Suprapubic skin (tissue), 4 donors: ENCODE measurements around the gene LINGO1. TPM values are rescaled to one million over a fixed set of nuclear protein-coding genes. Genes with fewer than 3 reads are reported as not detected.
A peak's percentile ranks its signal among the peaks of the same experiment; 100 is the strongest.

Experiments
- DNase-seq, 2 donors: peaks; one replicate each; pipeline ENCODE4 v3.0.0-alpha.2; 2019; ENCODE audit warnings: low spot score in 2 of 2
- H3K27ac ChIP-seq: fragments of 200-600 bp; sonication (generic); one replicate; pipeline ENCODE4 v1.5.1; 2019
- H3K27me3 ChIP-seq: fragments of 200-600 bp; sonication (generic); one replicate; pipeline ENCODE4 v1.5.1; 2019
- H3K36me3 ChIP-seq: fragments of 200-600 bp; sonication (generic); one replicate; pipeline ENCODE4 v1.5.1; 2019
- H3K4me1 ChIP-seq: fragments of 200-600 bp; sonication (generic); one replicate; pipeline ENCODE4 v1.5.1; 2019
- H3K4me3 ChIP-seq: fragments of 200-600 bp; sonication (generic); one replicate; pipeline ENCODE4 v1.5.1; 2019; ENCODE audit warnings: mild to moderate bottlenecking
- H3K9me3 ChIP-seq: fragments of 200-600 bp; sonication (generic); one replicate; pipeline ENCODE4 v1.5.1; 2019
- EP300 ChIP-seq: sonication (generic); formaldehyde crosslinking; IDR thresholded peaks from one replicate; pipeline ENCODE4 v1.6.1; 2017; ENCODE audit warnings: antibody characterized with exemption
- POLR2A ChIP-seq, 2 donors: fragments of 450-650 bp; IDR thresholded peaks; one replicate each; pipeline ENCODE4 v1.6.1; 2017; ENCODE audit warnings: antibody characterized with exemption in 2 of 2, mild to moderate bottlenecking in 2 of 2, moderate library complexity in 2 of 2
- POLR2AphosphoS5 ChIP-seq, 3 donors: sonication (generic); formaldehyde crosslinking; IDR thresholded peaks; one replicate each; pipeline ENCODE4 v1.6.1; 2017; ENCODE audit warnings: antibody characterized with exemption in 3 of 3
- WGBS: methylation state at CpG from one replicate; pipeline ENCODE4 v1.1.5; 2018; 5-methylcytosine and 5-hydroxymethylcytosine counted together
- total RNA-seq, 4 donors: library from RNA; depleted of rRNA; stranded (reverse); fragments of >200 nt; gene quantifications; one replicate each; pipeline ENCODE4 v1.1.0, GENCODE V29; 2016
- TF ChIP-seq, protein P1 (sequence below), 2 donors: fragments of 200-600 bp in 1 of 2; fragments of 450-650 bp in 1 of 2; sonication (generic) in 1 of 2; IDR thresholded peaks; one replicate each; pipeline ENCODE4 v1.5.1; 2016 to 2019; ENCODE audit warnings: antibody characterized with exemption in 2 of 2, mild to moderate bottlenecking in 1 of 2, moderate library complexity in 1 of 2

The LINGO1 gene, protein sequence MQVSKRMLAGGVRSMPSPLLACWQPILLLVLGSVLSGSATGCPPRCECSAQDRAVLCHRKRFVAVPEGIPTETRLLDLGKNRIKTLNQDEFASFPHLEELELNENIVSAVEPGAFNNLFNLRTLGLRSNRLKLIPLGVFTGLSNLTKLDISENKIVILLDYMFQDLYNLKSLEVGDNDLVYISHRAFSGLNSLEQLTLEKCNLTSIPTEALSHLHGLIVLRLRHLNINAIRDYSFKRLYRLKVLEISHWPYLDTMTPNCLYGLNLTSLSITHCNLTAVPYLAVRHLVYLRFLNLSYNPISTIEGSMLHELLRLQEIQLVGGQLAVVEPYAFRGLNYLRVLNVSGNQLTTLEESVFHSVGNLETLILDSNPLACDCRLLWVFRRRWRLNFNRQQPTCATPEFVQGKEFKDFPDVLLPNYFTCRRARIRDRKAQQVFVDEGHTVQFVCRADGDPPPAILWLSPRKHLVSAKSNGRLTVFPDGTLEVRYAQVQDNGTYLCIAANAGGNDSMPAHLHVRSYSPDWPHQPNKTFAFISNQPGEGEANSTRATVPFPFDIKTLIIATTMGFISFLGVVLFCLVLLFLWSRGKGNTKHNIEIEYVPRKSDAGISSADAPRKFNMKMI
- 10 to 100 TPM in 1 of 4 donors, 1 to 10 TPM in 3; 2.7 to 12.5 (median 4.9) TPM for total RNA-seq

DNA sequence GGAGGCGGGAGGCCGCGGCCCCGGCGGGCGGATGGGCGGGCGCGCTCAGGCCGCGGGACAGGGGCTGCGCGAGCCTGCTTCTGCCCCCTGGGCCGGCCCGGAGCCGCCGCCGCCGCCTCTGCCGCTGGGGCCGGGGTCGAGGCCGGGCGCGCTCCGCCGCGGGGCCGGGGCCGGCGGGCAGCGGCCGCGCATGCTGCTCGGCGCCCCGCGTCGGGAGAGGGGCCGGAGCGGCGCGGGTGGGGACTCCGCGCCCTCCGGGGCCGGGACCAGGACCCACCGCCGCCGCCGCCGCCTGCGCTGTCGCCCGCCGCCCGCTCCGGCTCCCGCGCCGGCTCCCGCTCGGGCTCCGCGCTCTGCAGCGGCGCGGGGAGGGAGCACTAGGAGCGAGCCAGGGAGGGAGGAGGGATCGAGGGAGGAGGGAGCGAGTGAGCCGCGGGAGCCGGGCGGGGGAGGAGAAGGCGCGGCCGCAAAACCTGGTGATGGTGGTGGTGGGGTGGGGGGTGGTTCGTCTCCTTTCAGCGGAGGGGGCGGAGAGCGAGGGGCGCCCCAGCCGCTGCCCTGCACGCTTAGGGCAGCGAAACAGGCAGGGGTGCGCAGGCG is at the start of gene LINGO1:
LINGO1 (minus strand) TSS at position 379 of the 600 bp plus-strand sequence. CDS start 597 bp downstream, outside the sequence.
- TF ChIP-seq, protein P1, sequence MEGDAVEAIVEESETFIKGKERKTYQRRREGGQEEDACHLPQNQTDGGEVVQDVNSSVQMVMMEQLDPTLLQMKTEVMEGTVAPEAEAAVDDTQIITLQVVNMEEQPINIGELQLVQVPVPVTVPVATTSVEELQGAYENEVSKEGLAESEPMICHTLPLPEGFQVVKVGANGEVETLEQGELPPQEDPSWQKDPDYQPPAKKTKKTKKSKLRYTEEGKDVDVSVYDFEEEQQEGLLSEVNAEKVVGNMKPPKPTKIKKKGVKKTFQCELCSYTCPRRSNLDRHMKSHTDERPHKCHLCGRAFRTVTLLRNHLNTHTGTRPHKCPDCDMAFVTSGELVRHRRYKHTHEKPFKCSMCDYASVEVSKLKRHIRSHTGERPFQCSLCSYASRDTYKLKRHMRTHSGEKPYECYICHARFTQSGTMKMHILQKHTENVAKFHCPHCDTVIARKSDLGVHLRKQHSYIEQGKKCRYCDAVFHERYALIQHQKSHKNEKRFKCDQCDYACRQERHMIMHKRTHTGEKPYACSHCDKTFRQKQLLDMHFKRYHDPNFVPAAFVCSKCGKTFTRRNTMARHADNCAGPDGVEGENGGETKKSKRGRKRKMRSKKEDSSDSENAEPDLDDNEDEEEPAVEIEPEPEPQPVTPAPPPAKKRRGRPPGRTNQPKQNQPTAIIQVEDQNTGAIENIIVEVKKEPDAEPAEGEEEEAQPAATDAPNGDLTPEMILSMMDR (IDR thresholded peaks at IDR 0.05): no peak
- TF ChIP-seq EP300: no peak
- TF ChIP-seq POLR2AphosphoS5 (IDR thresholded peaks at IDR 0.05): no peak
- no peak for TF ChIP-seq POLR2A (IDR thresholded peaks at IDR 0.05)
- H3K27me3 ChIP-seq: peaks cover 61% of the 10 kb centered on the region
- H3K4me1 ChIP-seq: peaks cover 24% of the 10 kb centered on the region
- no peak for DNase-seq
- no peaks in the 10 kb centered on the region for H3K36me3 ChIP-seq
- no CpG with 5 or more reads among the region's 88 CpGs for WGBS
- H3K27ac ChIP-seq: no peak within 1 kb of the TSS
- peak within 1 kb of the TSS; percentile 65 for H3K4me3 ChIP-seq
- no peaks in the 10 kb centered on the region for H3K9me3 ChIP-seq

DNA sequence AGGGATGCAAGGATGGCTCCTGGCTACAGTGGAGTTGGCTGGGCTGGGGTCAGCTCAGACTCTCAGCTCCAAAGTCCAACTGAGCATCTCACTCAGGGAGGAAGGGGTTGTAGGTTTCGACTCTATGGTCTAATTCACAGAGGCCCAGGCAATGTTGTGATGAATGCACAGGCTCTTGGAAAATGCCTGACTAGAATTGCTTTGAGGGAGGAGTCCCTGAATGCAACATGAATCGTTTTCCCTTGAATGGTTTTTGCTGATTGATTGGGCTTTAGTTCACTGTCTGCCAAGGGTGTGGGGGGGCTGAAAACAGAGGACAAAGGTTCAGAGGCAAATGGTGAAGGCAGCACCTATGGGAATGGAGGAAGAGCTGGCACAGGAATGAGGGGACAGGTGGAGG is 48.6 kb upstream of the LINGO1 start:
- TF ChIP-seq EP300 (no peak), POLR2AphosphoS5 (IDR thresholded peaks at IDR 0.05) (no peak), POLR2A (IDR thresholded peaks at IDR 0.05) (no peak)
- TF ChIP-seq, protein P1 (IDR thresholded peaks at IDR 0.05): no peak
- peaks cover 16% of the 10 kb centered on the region for H3K27me3 ChIP-seq
- no peak for DNase-seq
- no peak overlapping the region for H3K27ac ChIP-seq
- H3K9me3 ChIP-seq: no peaks in the 10 kb centered on the region
- H3K36me3 ChIP-seq: no peaks in the 10 kb centered on the region
- H3K4me1 ChIP-seq: no peaks in the 10 kb centered on the region
- H3K4me3 ChIP-seq: no peak overlapping the region
- 47% methylated on average over 2 of the region's 2 CpGs for WGBS

DNA sequence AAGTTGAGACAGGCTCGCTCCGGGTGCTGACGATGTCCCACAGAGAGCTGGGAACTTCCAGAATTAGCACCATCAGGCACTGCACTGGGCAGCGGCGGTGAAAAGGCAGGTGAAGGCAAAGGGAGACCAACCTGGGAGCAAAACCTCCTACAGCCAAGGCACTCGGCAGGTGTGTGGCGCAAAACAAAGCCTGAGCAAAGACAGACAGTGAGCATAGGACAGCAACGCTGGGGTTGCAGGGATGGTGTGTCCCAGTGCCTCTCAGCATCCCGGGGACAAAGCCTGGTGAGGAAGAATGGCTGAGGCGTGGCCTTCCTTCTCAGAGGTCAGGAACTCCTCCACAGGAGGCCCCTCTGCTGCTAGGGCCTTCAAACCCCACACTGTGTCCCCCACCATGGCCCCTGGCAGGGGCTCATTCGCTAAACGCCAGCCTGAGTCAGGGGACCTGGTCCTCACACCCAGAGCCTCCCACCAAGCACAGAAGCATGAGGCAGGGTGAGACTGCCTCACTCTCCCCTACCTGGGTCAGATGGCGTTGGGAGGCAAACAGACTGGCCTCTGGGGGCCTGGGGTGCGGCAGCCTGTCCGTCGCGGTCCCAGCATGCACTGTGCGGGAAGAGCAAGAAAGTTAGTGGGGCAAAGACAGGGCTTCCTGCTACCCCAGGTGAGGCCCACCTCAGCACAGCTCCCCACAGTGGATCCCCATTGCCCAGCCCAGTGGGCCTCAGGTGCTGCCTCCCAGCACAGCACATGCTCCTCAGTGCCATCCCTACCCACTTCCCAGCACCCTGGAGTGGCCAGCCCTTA is 44.1 kb upstream of the LINGO1 start:
- DNase-seq: no peak
- Histone ChIP-seq H3K4me3 (no peak overlapping the region), H3K4me1 (no peaks in the 10 kb centered on the region), H3K9me3 (no peaks in the 10 kb centered on the region), H3K27ac (no peak overlapping the region), H3K27me3 (peaks cover 29% of the 10 kb centered on the region), H3K36me3 (no peaks in the 10 kb centered on the region)
- TF ChIP-seq POLR2A (IDR thresholded peaks at IDR 0.05) (no peak), POLR2AphosphoS5 (IDR thresholded peaks at IDR 0.05) (no peak), EP300 (no peak)
- TF ChIP-seq, protein P1 (IDR thresholded peaks at IDR 0.05): no peak
- 89% methylated on average over 10 of the region's 18 CpGs for WGBS

DNA sequence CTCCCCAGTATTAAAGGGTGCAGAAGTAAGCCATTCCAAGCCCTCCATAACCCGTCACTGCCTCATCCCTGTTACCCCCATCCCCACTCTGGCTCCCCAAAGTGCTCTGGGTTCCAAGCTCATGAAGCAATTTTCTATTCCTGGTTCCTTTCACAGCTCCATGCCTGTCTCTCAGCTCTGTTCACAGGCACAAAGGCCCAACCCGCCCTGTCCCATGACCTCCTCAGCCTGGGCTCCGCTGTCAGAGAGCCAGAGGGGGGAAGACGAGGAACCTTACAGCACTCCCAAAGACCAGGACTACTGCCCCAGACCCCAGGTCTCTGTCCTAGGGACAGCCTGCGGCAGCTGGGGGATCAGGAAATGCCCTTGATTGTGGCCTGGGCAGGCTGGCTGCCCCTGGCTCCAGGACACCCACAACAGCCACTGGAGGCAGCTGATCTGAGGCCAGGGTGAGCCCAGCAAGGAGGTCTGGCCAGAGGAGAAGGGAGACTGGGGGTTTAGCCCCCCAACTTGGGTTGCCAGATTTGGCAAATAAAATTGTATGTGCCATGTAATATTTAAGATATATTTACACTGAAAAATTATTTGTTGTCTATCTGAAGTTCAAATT is 43.2 kb upstream of the LINGO1 start:
- H3K9me3 ChIP-seq: no peaks in the 10 kb centered on the region
- H3K4me3 ChIP-seq: no peak overlapping the region
- no peaks in the 10 kb centered on the region for H3K36me3 ChIP-seq
- no peak for TF ChIP-seq POLR2A (IDR thresholded peaks at IDR 0.05)
- H3K27me3 ChIP-seq: peaks cover 38% of the 10 kb centered on the region
- H3K4me1 ChIP-seq: no peaks in the 10 kb centered on the region
- 91% methylated on average over 5 of the region's 5 CpGs for WGBS
- no peak overlapping the region for H3K27ac ChIP-seq
- no peak for DNase-seq

DNA sequence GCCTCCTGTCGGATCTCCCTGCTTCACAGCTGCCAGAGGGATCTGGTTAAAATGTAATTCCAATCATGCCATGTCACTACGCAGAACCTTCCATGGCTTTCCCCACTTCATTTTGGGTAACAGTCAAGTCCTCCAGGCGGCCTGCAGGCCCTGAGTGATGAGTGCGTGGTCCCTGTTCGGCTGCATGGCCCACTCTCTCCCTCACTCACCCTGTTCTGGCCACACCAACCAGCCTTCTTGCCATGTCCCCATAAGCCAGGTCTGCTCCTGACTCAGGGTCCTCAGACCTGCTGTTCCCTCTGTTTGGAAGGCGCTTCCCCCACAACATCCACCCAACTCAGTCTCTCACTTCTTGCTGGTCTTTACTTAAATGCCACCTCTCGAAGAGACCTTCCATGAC is 41.6 kb upstream of the LINGO1 start:
- no peak for DNase-seq
- peaks cover 49% of the 10 kb centered on the region for H3K27me3 ChIP-seq
- no peak overlapping the region for H3K4me3 ChIP-seq
- TF ChIP-seq POLR2AphosphoS5 (IDR thresholded peaks at IDR 0.05) (no peak), POLR2A (IDR thresholded peaks at IDR 0.05) (no peak), EP300 (no peak)
- TF ChIP-seq, protein P1 (IDR thresholded peaks at IDR 0.05): no peak
- H3K4me1 ChIP-seq: no peaks in the 10 kb centered on the region
- H3K36me3 ChIP-seq: no peaks in the 10 kb centered on the region
- 80% methylated on average over 7 of the region's 7 CpGs for WGBS
- no peak overlapping the region for H3K27ac ChIP-seq
- no peaks in the 10 kb centered on the region for H3K9me3 ChIP-seq
